ENCODE measurements around the gene KLHL11. TPM values are rescaled to one million over a fixed set of nuclear protein-coding genes. Genes with fewer than 3 reads are reported as not detected.
A peak's percentile ranks its signal among the peaks of the same experiment; 100 is the strongest.

Gene KLHL11, protein sequence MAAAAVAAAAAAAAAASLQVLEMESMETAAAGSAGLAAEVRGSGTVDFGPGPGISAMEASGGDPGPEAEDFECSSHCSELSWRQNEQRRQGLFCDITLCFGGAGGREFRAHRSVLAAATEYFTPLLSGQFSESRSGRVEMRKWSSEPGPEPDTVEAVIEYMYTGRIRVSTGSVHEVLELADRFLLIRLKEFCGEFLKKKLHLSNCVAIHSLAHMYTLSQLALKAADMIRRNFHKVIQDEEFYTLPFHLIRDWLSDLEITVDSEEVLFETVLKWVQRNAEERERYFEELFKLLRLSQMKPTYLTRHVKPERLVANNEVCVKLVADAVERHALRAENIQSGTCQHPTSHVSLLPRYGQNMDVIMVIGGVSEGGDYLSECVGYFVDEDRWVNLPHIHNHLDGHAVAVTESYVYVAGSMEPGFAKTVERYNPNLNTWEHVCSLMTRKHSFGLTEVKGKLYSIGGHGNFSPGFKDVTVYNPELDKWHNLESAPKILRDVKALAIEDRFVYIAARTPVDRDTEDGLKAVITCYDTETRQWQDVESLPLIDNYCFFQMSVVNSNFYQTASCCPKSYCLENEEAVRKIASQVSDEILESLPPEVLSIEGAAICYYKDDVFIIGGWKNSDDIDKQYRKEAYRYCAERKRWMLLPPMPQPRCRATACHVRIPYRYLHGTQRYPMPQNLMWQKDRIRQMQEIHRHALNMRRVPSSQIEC
- 5.6 TPM for polyA plus RNA-seq (2013, experiment 1 of 2)
- 5.7 TPM for polyA plus RNA-seq (2013, experiment 2 of 2)

DNA sequence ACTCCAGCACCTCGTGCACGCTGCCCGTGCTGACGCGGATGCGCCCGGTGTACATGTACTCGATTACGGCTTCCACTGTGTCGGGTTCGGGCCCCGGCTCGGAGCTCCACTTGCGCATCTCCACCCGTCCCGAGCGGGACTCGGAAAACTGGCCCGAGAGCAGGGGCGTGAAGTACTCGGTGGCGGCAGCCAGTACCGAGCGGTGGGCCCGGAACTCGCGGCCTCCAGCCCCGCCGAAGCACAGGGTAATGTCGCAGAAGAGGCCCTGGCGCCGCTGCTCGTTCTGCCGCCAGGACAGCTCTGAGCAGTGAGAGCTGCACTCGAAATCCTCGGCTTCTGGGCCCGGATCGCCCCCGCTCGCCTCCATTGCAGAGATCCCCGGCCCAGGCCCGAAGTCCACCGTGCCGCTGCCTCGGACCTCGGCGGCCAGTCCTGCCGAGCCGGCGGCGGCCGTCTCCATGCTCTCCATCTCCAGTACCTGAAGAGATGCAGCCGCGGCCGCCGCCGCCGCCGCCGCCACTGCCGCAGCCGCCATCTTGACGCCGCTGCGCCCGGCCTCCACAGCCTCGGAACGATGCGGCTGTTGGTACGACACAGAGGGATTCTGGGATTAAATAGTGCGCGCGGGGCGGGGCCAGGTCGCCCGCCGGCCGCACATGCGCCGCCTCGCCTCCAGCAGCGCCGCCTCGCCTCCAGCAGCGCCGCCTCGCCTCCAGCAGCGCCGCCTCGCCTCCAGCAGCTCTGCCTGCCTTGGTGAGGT, at the start of gene KLHL11:
KLHL11 (minus strand) TSS at position 588 of the 760 bp plus-strand sequence; CDS start at position 535, 53 bp downstream.
- no CpG with 5 or more reads among the region's 90 CpGs for WGBS, 2 donors (ENCODE audit: extremely low coverage in 2 of 2, insufficient read length in 2 of 2, insufficient replicate concordance in 1 of 2)

DNA sequence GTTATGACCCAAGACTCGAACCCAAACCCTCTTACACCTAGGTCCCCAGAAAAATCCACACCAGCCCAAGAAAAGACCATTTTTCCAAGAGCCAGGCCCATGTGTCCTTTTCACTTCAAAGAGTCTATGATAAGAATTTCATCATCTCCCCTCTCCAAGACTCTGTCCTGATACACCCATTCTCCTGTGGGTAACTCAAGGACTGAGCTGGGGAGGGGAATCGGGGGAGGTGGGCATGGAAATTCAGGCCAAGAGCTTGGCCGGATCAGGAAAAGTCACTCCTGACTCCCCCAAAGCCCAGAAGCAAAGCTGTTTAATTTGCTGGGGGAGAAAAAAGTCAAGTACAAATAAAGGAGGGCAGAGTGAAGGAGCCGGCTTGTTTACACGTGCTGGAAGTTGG, 49.8 kb upstream of the KLHL11 start:
- Histone ChIP-seq H2BK15ac (ENCODE audit: low read length) (no peak overlapping the region), H2AFZ (ENCODE audit: low read length) (no peak overlapping the region), H3K4ac (ENCODE audit: low read length) (no peak overlapping the region), H3K9me3 (replicated peaks in 1 of 2; ENCODE audit: control insufficient read depth in 2 of 2, insufficient read depth in 1 of 2, low read depth in 1 of 2, low read length in 2 of 2) (no peaks in the 10 kb centered on the region), H3K27me3 (ENCODE audit: control insufficient read depth in 3 of 3, insufficient read depth in 3 of 3, low read depth in 1 of 3, low read length in 3 of 3) (no peaks in the 10 kb centered on the region), H3K23ac (ENCODE audit: low read depth, low read length, poor library complexity) (no peak overlapping the region), H3K4me2 (ENCODE audit: insufficient read depth, low read length, poor library complexity, severe bottlenecking) (no peak overlapping the region), H4K91ac (ENCODE audit: low read depth, low read length, poor library complexity) (no peak overlapping the region), H2BK12ac (ENCODE audit: low read length) (no peak overlapping the region), H3K27ac (replicated peaks; ENCODE audit: low read length) (no peak overlapping the region), H2BK5ac (ENCODE audit: low read length) (no peak overlapping the region), H4K8ac (ENCODE audit: low read depth, low read length) (no peak overlapping the region), H3K18ac (ENCODE audit: low read length) (no peak overlapping the region), H3K9ac (ENCODE audit: low read depth, low read length, poor library complexity) (no peak overlapping the region), H2BK120ac (ENCODE audit: low read depth, low read length) (no peak overlapping the region), H2AK5ac (ENCODE audit: low read depth, low read length) (no peak overlapping the region), H3K4me1 (ENCODE audit: control insufficient read depth in 2 of 2, insufficient read depth in 1 of 2, low read depth in 1 of 2, low read length in 2 of 2) (peaks cover 21 to 35% of the 10 kb centered on the region in 2 donors), H3K4me3 (ENCODE audit: low read length in 2 of 2) (no peak overlapping the region), H3K79me1 (ENCODE audit: low read depth, low read length) (peaks cover 20% of the 10 kb centered on the region), H3K36me3 (replicated peaks in 1 of 2; ENCODE audit: control insufficient read depth in 2 of 2, insufficient read depth in 2 of 2, low read length in 2 of 2) (peaks cover 37 to 76% of the 10 kb centered on the region in 2 donors), H3K14ac (ENCODE audit: low read length) (no peak overlapping the region)
- no peak for DNase-seq (ENCODE audit: low spot score)
- WGBS, 2 donors (ENCODE audit: extremely low coverage in 2 of 2, insufficient read length in 2 of 2, insufficient replicate concordance in 1 of 2) = no CpG with 5 or more reads among the region's 5 CpGs

More for the DNA sequence above, at the start of gene KLHL11:
- H3K23ac ChIP-seq (ENCODE audit: low read depth, low read length, poor library complexity) = peak within 1 kb of the TSS; percentile 95
- peak within 1 kb of the TSS; percentile 90 for H3K4ac ChIP-seq (ENCODE audit: low read length)
- peaks cover 13 to 35% of the 10 kb centered on the region in 2 donors for H3K36me3 ChIP-seq (replicated peaks in 1 of 2; ENCODE audit: control insufficient read depth in 2 of 2, insufficient read depth in 2 of 2, low read length in 2 of 2)
- H3K27ac ChIP-seq (replicated peaks; ENCODE audit: low read length) = peak within 1 kb of the TSS; percentile 81
- peak within 1 kb of the TSS; percentile 82 to 97 for H3K4me3 ChIP-seq (ENCODE audit: low read length in 2 of 2)
- peak within 1 kb of the TSS; percentile 97 for H2AFZ ChIP-seq (ENCODE audit: low read length)
- peaks cover 6% of the 10 kb centered on the region for H3K79me1 ChIP-seq (ENCODE audit: low read depth, low read length)
- H4K91ac ChIP-seq (ENCODE audit: low read depth, low read length, poor library complexity) = peak within 1 kb of the TSS; percentile 93
- H3K4me2 ChIP-seq (ENCODE audit: insufficient read depth, low read length, poor library complexity, severe bottlenecking) = peak within 1 kb of the TSS; percentile 84
- H2BK5ac ChIP-seq (ENCODE audit: low read length) = peak within 1 kb of the TSS; percentile 92
- H3K9ac ChIP-seq (ENCODE audit: low read depth, low read length, poor library complexity) = peak within 1 kb of the TSS; percentile 99
- peak within 1 kb of the TSS; percentile 94 for H2AK5ac ChIP-seq (ENCODE audit: low read depth, low read length)
- H2BK12ac ChIP-seq (ENCODE audit: low read length) = peak within 1 kb of the TSS; percentile 69
- peak within 1 kb of the TSS; percentile 99 for H3K14ac ChIP-seq (ENCODE audit: low read length)
- H2BK120ac ChIP-seq (ENCODE audit: low read depth, low read length) = peak within 1 kb of the TSS; percentile 76
- peak within 1 kb of the TSS; percentile 99 for H3K18ac ChIP-seq (ENCODE audit: low read length)
- peaks cover 7 to 8% of the 10 kb centered on the region in 2 donors for H3K4me1 ChIP-seq (ENCODE audit: control insufficient read depth in 2 of 2, insufficient read depth in 1 of 2, low read depth in 1 of 2, low read length in 2 of 2)
- peak within 1 kb of the TSS; percentile 58 for H4K8ac ChIP-seq (ENCODE audit: low read depth, low read length)
- H3K27me3 ChIP-seq (ENCODE audit: control insufficient read depth in 3 of 3, insufficient read depth in 3 of 3, low read depth in 1 of 3, low read length in 3 of 3) = no peaks in the 10 kb centered on the region
- peak within 1 kb of the TSS; percentile 87 for H2BK15ac ChIP-seq (ENCODE audit: low read length)
- H3K9me3 ChIP-seq (replicated peaks in 1 of 2; ENCODE audit: control insufficient read depth in 2 of 2, insufficient read depth in 1 of 2, low read depth in 1 of 2, low read length in 2 of 2) = no peaks in the 10 kb centered on the region
- peak; percentile 87 for DNase-seq (ENCODE audit: low spot score)

DNA sequence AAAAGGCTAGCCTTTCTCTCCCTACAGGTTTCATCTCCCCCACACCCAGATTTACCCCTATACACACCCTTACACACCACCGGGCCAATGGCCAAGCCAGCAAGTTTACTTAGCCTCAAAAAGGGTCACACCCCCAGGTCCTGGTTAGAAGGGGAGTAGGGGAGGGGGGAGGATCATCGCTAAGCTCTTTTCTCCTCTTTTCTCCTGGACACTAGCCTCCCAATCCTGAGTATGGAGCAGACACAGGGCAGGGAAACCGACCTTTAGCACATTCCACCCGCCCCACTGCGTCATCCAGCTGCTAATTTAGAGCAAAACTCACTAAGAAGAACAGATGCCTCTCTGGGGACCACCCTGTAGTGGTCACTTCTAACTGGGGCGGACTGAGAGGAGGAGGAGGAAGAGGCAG, 49.1 kb upstream of the KLHL11 start:
- Histone ChIP-seq H3K9ac (ENCODE audit: low read depth, low read length, poor library complexity) (no peak overlapping the region), H4K8ac (ENCODE audit: low read depth, low read length) (no peak overlapping the region), H2BK120ac (ENCODE audit: low read depth, low read length) (no peak overlapping the region), H3K4me2 (ENCODE audit: insufficient read depth, low read length, poor library complexity, severe bottlenecking) (no peak overlapping the region), H3K27me3 (ENCODE audit: control insufficient read depth in 3 of 3, insufficient read depth in 3 of 3, low read depth in 1 of 3, low read length in 3 of 3) (no peaks in the 10 kb centered on the region), H3K14ac (ENCODE audit: low read length) (no peak overlapping the region), H2BK12ac (ENCODE audit: low read length) (no peak overlapping the region), H2BK5ac (ENCODE audit: low read length) (no peak overlapping the region), H3K36me3 (replicated peaks in 1 of 2; ENCODE audit: control insufficient read depth in 2 of 2, insufficient read depth in 2 of 2, low read length in 2 of 2) (peaks cover 44 to 83% of the 10 kb centered on the region in 2 donors), H3K4ac (ENCODE audit: low read length) (no peak overlapping the region), H3K18ac (ENCODE audit: low read length) (no peak overlapping the region), H3K27ac (replicated peaks; ENCODE audit: low read length) (peak overlapping the region; percentile 23), H3K23ac (ENCODE audit: low read depth, low read length, poor library complexity) (no peak overlapping the region), H3K4me1 (ENCODE audit: control insufficient read depth in 2 of 2, insufficient read depth in 1 of 2, low read depth in 1 of 2, low read length in 2 of 2) (peaks cover 15 to 31% of the 10 kb centered on the region in 2 donors), H2AK5ac (ENCODE audit: low read depth, low read length) (no peak overlapping the region), H3K79me1 (ENCODE audit: low read depth, low read length) (peaks cover 22% of the 10 kb centered on the region), H2BK15ac (ENCODE audit: low read length) (no peak overlapping the region), H3K9me3 (replicated peaks in 1 of 2; ENCODE audit: control insufficient read depth in 2 of 2, insufficient read depth in 1 of 2, low read depth in 1 of 2, low read length in 2 of 2) (no peaks in the 10 kb centered on the region), H4K91ac (ENCODE audit: low read depth, low read length, poor library complexity) (no peak overlapping the region), H3K4me3 (ENCODE audit: low read length in 2 of 2) (no peak overlapping the region), H2AFZ (ENCODE audit: low read length) (no peak overlapping the region)
- no peak for DNase-seq (ENCODE audit: low spot score)
- no CpG with 5 or more reads among the region's 6 CpGs for WGBS, 2 donors (ENCODE audit: extremely low coverage in 2 of 2, insufficient read length in 2 of 2, insufficient replicate concordance in 1 of 2)

Data from neuronal stem cell (in vitro differentiated cells).